H1 (cell line): ENCODE data around the gene SYCE3. TPM values are rescaled to one million over a fixed set of nuclear protein-coding genes. Genes with fewer than 3 reads are reported as not detected.

ENCODE experiments used
- CTCF ChIA-PET: fragments of 300-600 bp; sonication (Branson Sonifier 250); formaldehyde crosslinking; loops from one replicate; lab custom pipeline; 2021; ENCODE audit not compliant: partially characterized antibody; lab: Charles Lee
- POLR2A ChIA-PET: fragments of 300-600 bp; sonication (Branson Sonifier 250); formaldehyde crosslinking; loops from one replicate; lab custom pipeline; 2021; ENCODE audit warnings: inconsistent platforms; ENCODE audit not compliant: partially characterized antibody; lab: Charles Lee
- DNase-seq, 2 experiments: peaks; one replicate each; pipeline versions ENCODE4 v3.0.0 to v3.0.0-alpha.2; 2010 to 2022; ENCODE audit warnings: low spot score in 2 of 2, low read depth in 1 of 2, mixed read lengths in 1 of 2
- FAIRE-seq: peaks from 2 replicates; lab custom pipeline; 2011; peaks lifted over from hg19 to GRCh38; lab: Jason Lieb, UNC
- H2AFZ ChIP-seq: 2 replicates; pipeline ENCODE4 v1.8.1; 2012; ENCODE audit warnings: low read length, inconsistent platforms
- H2AK5ac ChIP-seq: 2 replicates; pipeline ENCODE4 v1.6.1; 2013; ENCODE audit warnings: low read depth, low read length
- H2BK120ac ChIP-seq: replicated peaks from 2 replicates; pipeline ENCODE3; 2013; ENCODE audit warnings: low read depth, low read length, inconsistent platforms
- H2BK12ac ChIP-seq: 2 replicates; pipeline ENCODE4 v1.6.1; 2013; ENCODE audit warnings: low read depth, low read length
- H2BK15ac ChIP-seq: 2 replicates; pipeline ENCODE4 v1.6.1; 2013; ENCODE audit warnings: low read length
- H2BK20ac ChIP-seq: 2 replicates; pipeline ENCODE4 v1.6.1; 2013; ENCODE audit warnings: low read length
- H2BK5ac ChIP-seq: 2 replicates; pipeline ENCODE4 v1.6.1; 2013; ENCODE audit warnings: low read depth, low read length
- H3K14ac ChIP-seq: 2 replicates; pipeline ENCODE4 v1.6.1; 2013; ENCODE audit warnings: inconsistent platforms; ENCODE audit not compliant: insufficient read length
- H3K18ac ChIP-seq: 2 replicates; pipeline ENCODE4 v1.6.1; 2013; ENCODE audit warnings: low read length; ENCODE audit errors: extremely low read depth
- H3K23ac ChIP-seq: 2 replicates; pipeline ENCODE4 v1.6.1; 2013; ENCODE audit warnings: inconsistent platforms; ENCODE audit not compliant: insufficient read length
- H3K23me2 ChIP-seq: 2 replicates; pipeline ENCODE4 v1.6.1; 2013; ENCODE audit warnings: low read depth, low read length
- H3K27ac ChIP-seq: 2 replicates; pipeline ENCODE4 v1.6.1; 2011; ENCODE audit warnings: low read depth, low read length, inconsistent platforms
- H3K27me3 ChIP-seq, 4 experiments: replicated peaks in 1 of 4; 1 replicate in 1 of 4; 2 replicates in 3 of 4; pipeline versions ENCODE4 v1.6.1 to v1.8.1; 2011 to 2013; ENCODE audit warnings: low read length in 3 of 4, mild to moderate bottlenecking in 3 of 4, inconsistent platforms in 2 of 4, mixed read lengths in 2 of 4, moderate library complexity in 1 of 4; ENCODE audit not compliant: control insufficient read depth in 3 of 4, insufficient read depth in 3 of 4; ENCODE audit errors: extremely low read depth in 1 of 4
- H3K36me3 ChIP-seq, 4 experiments: 2 replicates each; pipeline versions ENCODE4 v1.6.1 to v1.8.1; 2011 to 2013; ENCODE audit warnings: mild to moderate bottlenecking in 4 of 4, low read length in 3 of 4, moderate library complexity in 2 of 4, control low read depth in 1 of 4, inconsistent platforms in 1 of 4; ENCODE audit not compliant: insufficient read depth in 4 of 4, control insufficient read depth in 2 of 4
- H3K4ac ChIP-seq: replicated peaks from 2 replicates; pipeline ENCODE3; 2013; ENCODE audit warnings: low read length, low read depth, mixed read lengths, inconsistent platforms; ENCODE audit not compliant: insufficient read length
- H3K4me1 ChIP-seq, 4 experiments: replicated peaks in 1 of 4; 1 replicate in 1 of 4; 2 replicates in 3 of 4; pipeline versions ENCODE4 v1.6.1 to v1.8.1; 2011 to 2013; ENCODE audit warnings: low read length in 3 of 4, inconsistent platforms in 2 of 4, mixed read lengths in 1 of 4; ENCODE audit not compliant: insufficient read depth in 4 of 4, control insufficient read depth in 3 of 4
- H3K4me2 ChIP-seq, 2 experiments: 2 replicates each; pipeline versions ENCODE4 v1.6.1 to v1.8.1; 2011 to 2013; ENCODE audit warnings: low read depth in 2 of 2, low read length in 2 of 2, control low read depth in 1 of 2, inconsistent platforms in 1 of 2, mild to moderate bottlenecking in 1 of 2; ENCODE audit not compliant: insufficient read depth in 1 of 2
- H3K4me3 ChIP-seq, 4 experiments: fragments of 200-600, 300-600 bp in 1 of 4; sonication (generic), shearing (Covaris generic), sonication (Bioruptor Twin) in 1 of 4; 2 replicates each; pipeline versions ENCODE4 v1.5.1 to v1.8.1; 2011 to 2016; ENCODE audit warnings: low read length in 4 of 4, low read depth in 3 of 4, control low read depth in 2 of 4, inconsistent platforms in 2 of 4, mild to moderate bottlenecking in 2 of 4, mixed read lengths in 1 of 4, moderate library complexity in 1 of 4; ENCODE audit not compliant: insufficient read depth in 2 of 4; ENCODE audit errors: extremely low read depth in 1 of 4
- H3K56ac ChIP-seq: replicated peaks from 2 replicates; pipeline ENCODE3; 2013; ENCODE audit warnings: low read depth, mild to moderate bottlenecking, mixed read lengths, low read length, inconsistent platforms; ENCODE audit not compliant: insufficient read length
- H3K79me1 ChIP-seq: 2 replicates; pipeline ENCODE4 v1.6.1; 2013; ENCODE audit warnings: low read depth, low read length, control low read depth
- H3K79me2 ChIP-seq, 2 experiments: 2 replicates each; pipeline versions ENCODE4 v1.6.1 to v1.8.1; 2012 to 2013; ENCODE audit warnings: low read length in 2 of 2, mild to moderate bottlenecking in 2 of 2, inconsistent platforms in 1 of 2; ENCODE audit not compliant: insufficient read depth in 2 of 2, control insufficient read depth in 1 of 2
- H3K9ac ChIP-seq, 4 experiments: replicated peaks in 1 of 4; 1 replicate in 1 of 4; 2 replicates in 3 of 4; pipeline versions ENCODE4 v1.6.1 to v1.8.1; 2011 to 2013; ENCODE audit warnings: low read depth in 3 of 4, low read length in 3 of 4, control low read depth in 2 of 4, mild to moderate bottlenecking in 2 of 4, moderate library complexity in 2 of 4, inconsistent platforms in 1 of 4; ENCODE audit errors: extremely low read depth in 1 of 4
- H3K9me3 ChIP-seq, 2 experiments: 2 replicates each; pipeline versions ENCODE4 v1.6.1 to v1.8.1; 2012 to 2013; ENCODE audit warnings: mild to moderate bottlenecking in 2 of 2, moderate library complexity in 2 of 2, control low read depth in 1 of 2, inconsistent platforms in 1 of 2, low read depth in 1 of 2, low read length in 1 of 2, mixed read lengths in 1 of 2; ENCODE audit not compliant: insufficient read depth in 2 of 2
- H4K20me1 ChIP-seq, 2 experiments: replicated peaks in 1 of 2; 2 replicates each; pipeline versions ENCODE3 to v1.8.1; 2011 to 2013; ENCODE audit warnings: inconsistent platforms in 2 of 2, low read length in 2 of 2, mild to moderate bottlenecking in 1 of 2; ENCODE audit not compliant: insufficient read depth in 2 of 2, control insufficient read depth in 1 of 2
- H4K5ac ChIP-seq: 2 replicates; pipeline ENCODE4 v1.6.1; 2013; ENCODE audit warnings: low read length, low read depth, mixed read lengths, inconsistent platforms; ENCODE audit not compliant: insufficient read length
- H4K8ac ChIP-seq: 2 replicates; pipeline ENCODE4 v1.8.0; 2013; ENCODE audit warnings: mild to moderate bottlenecking, moderate library complexity, low read length, inconsistent platforms; ENCODE audit not compliant: insufficient read depth; ENCODE audit errors: extremely low read depth
- H4K91ac ChIP-seq: replicated peaks from 2 replicates; pipeline ENCODE3; 2013; ENCODE audit warnings: low read length, mixed read lengths, inconsistent platforms; ENCODE audit not compliant: insufficient read length
- CTCF ChIP-seq, 3 experiments: IDR thresholded peaks; 1 replicate in 2 of 3; 2 replicates in 1 of 3; pipeline versions ENCODE4 v1.5.1 to v1.6.1; 2011; ENCODE audit warnings: low read length in 3 of 3, mild to moderate bottlenecking in 3 of 3, inconsistent platforms in 2 of 3, low read depth in 1 of 3, moderate library complexity in 1 of 3; ENCODE audit not compliant: insufficient read depth in 1 of 3; ENCODE audit errors: control extremely low read depth in 1 of 3
- E2F6 ChIP-seq: IDR thresholded peaks from 2 replicates; pipeline ENCODE4 v1.6.1; 2012; ENCODE audit warnings: inconsistent platforms
- EP300 ChIP-seq, 2 experiments: IDR thresholded peaks; 1 replicate in 1 of 2; 2 replicates in 1 of 2; pipeline ENCODE4 v1.6.1; 2011 to 2012; ENCODE audit warnings: low read depth in 2 of 2, low read length in 2 of 2, mild to moderate bottlenecking in 2 of 2, borderline replicate concordance in 1 of 2, inconsistent platforms in 1 of 2, moderate library complexity in 1 of 2
- HDAC6 ChIP-seq: IDR thresholded peaks from one replicate; pipeline ENCODE4 v1.7.1; 2012; ENCODE audit warnings: low read depth, mild to moderate bottlenecking, inconsistent platforms, low read length, moderate library complexity
- KDM4A ChIP-seq: IDR thresholded peaks from one replicate; pipeline ENCODE4 v1.7.1; 2012; ENCODE audit warnings: low read depth, mild to moderate bottlenecking, moderate library complexity, low read length, inconsistent platforms; ENCODE audit not compliant: severe bottlenecking
- MAX ChIP-seq: IDR thresholded peaks from 2 replicates; pipeline ENCODE4 v1.6.1; 2012; ENCODE audit warnings: inconsistent platforms
- POLR2AphosphoS5 ChIP-seq: IDR thresholded peaks from 2 replicates; pipeline ENCODE4 v1.6.1; 2011; ENCODE audit warnings: low read depth, low read length
- RAD21 ChIP-seq, 2 experiments: IDR thresholded peaks in 1 of 2; conservative IDR thresholded peaks in 1 of 2; 2 replicates each; pipeline ENCODE4 v1.6.1; 2011; ENCODE audit warnings: low read depth in 2 of 2, low read length in 2 of 2, improper control_type of control experiment in 1 of 2, inconsistent platforms in 1 of 2, mild to moderate bottlenecking in 1 of 2, moderate library complexity in 1 of 2
- ZNF274 ChIP-seq: IDR thresholded peaks from 2 replicates; pipeline ENCODE4 v1.7.0; 2012; ENCODE audit warnings: low read length, borderline replicate concordance; ENCODE audit errors: extremely low read depth
- WGBS, 2 experiments: shearing (Covaris generic) in 1 of 2; methylation state at CpG; one replicate each; pipeline versions ENCODE4 v1.1.6 to v1.1.7; 2013 to 2015; ENCODE audit warnings: low lambda C conversion rate in 2 of 2, mixed read lengths in 2 of 2, inconsistent platforms in 1 of 2, low coverage in 1 of 2, missing lambda C conversion rate in 1 of 2; ENCODE audit not compliant: insufficient replicate concordance in 2 of 2, insufficient coverage in 1 of 2, insufficient read length in 1 of 2; ENCODE audit errors: extremely low coverage in 1 of 2, missing lambda C conversion rate in 1 of 2; 5-methylcytosine and 5-hydroxymethylcytosine counted together
- polyA plus RNA-seq, 7 experiments: library from polyadenylated mRNA; depleted of rRNA in 3 of 7; stranded (reverse) in 5 of 7; unstranded in 2 of 7; fragments of >200 nt in 5 of 7; fragments of 200-250 nt in 2 of 7; gene quantifications; 1 replicate in 5 of 7; 2 replicates in 1 of 7; 4 replicates in 1 of 7; pipeline versions ENCODE4 v1.2.1 to v1.2.3, GENCODE V29; 2011 to 2013; ENCODE audit warnings: missing spikeins in 2 of 7, mixed read lengths in 2 of 7
- total RNA-seq: library from RNA; stranded (reverse); fragmentation: NEBNext Ultra II Directional; extraction: Animal tissue kit (Norgen Biotek cat#: 25700); gene quantifications from 2 replicates; pipeline ENCODE4 v1.2.1, GENCODE V29; 2021

SYCE3 gene
- total and polyA plus RNA-seq, 2 of the 8 experiments (the other 6 are each of a cell fraction or from before 2014, with no cell fraction given), result 1.9 TPM; not detected in 1

GRCh38 chr22:50576070-50576469, 13.4 kb upstream of the SYCE3 start:
- no peaks in the 10 kb centered on the region for H3K9me3 ChIP-seq
- no peak overlapping the region for H2BK5ac ChIP-seq
- H2AK5ac ChIP-seq, result no peak overlapping the region
- H3K27ac ChIP-seq, result no peak overlapping the region
- no peaks in the 10 kb centered on the region for H3K27me3 ChIP-seq
- peaks cover 6 to 22% (median 16%) of the 10 kb centered on the region in 4 experiments for H3K36me3 ChIP-seq
- no peak overlapping the region for H4K8ac ChIP-seq
- peaks cover 0 to 2% of the 10 kb centered on the region in 2 experiments; a peak in 1 of 4 replicates for H3K79me2 ChIP-seq
- H2BK15ac ChIP-seq, result no peak overlapping the region
- no peak overlapping the region for H3K9ac ChIP-seq
- no peak overlapping the region for H3K4ac ChIP-seq
- CTCF ChIA-PET, result interaction anchor here (0.6 to 8.1 kb wide), 20 partner anchors 12 to 126 kb away, joined by 3 to 84 read pairs (median 6); partner anchors contain the start of genes SCO2 and SYCE3
- H3K79me1 ChIP-seq, result peaks cover under 1% of the 10 kb centered on the region; the same call in 1 of the 2 replicates
- H2AFZ ChIP-seq, result no peak overlapping the region
- H2BK12ac ChIP-seq, result no peak overlapping the region
- peaks cover 5 to 14% of the 10 kb centered on the region in 2 experiments for H4K20me1 ChIP-seq
- no peak overlapping the region for H2BK20ac ChIP-seq
- no peak for FAIRE-seq
- H3K4me2 ChIP-seq, result no peak overlapping the region
- no peak overlapping the region for H3K14ac ChIP-seq
- no peaks in the 10 kb centered on the region for H3K23me2 ChIP-seq
- no peak overlapping the region for H4K91ac ChIP-seq
- TF ChIP-seq ZNF274 (no peak), KDM4A (no peak), E2F6 (no peak), EP300 (IDR thresholded peaks at IDR 0.05; ENCODE audit: borderline replicate concordance in 1 of 2, low read depth in 2 of 2, low read length in 2 of 2) (no peak), POLR2AphosphoS5 (no peak), CTCF (IDR thresholded peaks at IDR 0.05; ENCODE audit: control extremely low read depth in 1 of 3, insufficient read depth in 1 of 3, low read depth in 1 of 3, low read length in 3 of 3) (peak; percentile 40 to 93 (median 60)), RAD21 (IDR thresholded peaks at IDR 0.05 in 1 of 2, conservative IDR thresholded peaks at IDR 0.05 in 1 of 2; ENCODE audit: low read depth in 2 of 2, low read length in 2 of 2) (peak; percentile 75 to 79), HDAC6 (no peak), MAX (0 out of 2 replicates have a peak, but pooled peaks have one; percentile 11)
- no peak overlapping the region for H2BK120ac ChIP-seq
- H3K18ac ChIP-seq, result no peak overlapping the region
- H3K4me3 ChIP-seq, result no peak overlapping the region
- no peak for DNase-seq
- POLR2A ChIA-PET, result interaction anchor here (1.3 to 5.4 kb wide), 3 partner anchors 11 to 131 kb away, joined by 3 to 37 read pairs (median 3); partner anchors contain the start of gene SYCE3
- H3K4me1 ChIP-seq, result no peaks in the 10 kb centered on the region
- no peak overlapping the region for H4K5ac ChIP-seq
- WGBS, 2 experiments, result 87% methylated on average over 5 of the region's 5 CpGs; no CpG with 5 or more reads in 1 of the 2 experiments
- H3K23ac ChIP-seq, result no peak overlapping the region
- H3K56ac ChIP-seq, result no peak overlapping the region
